AG08396 (cell line): ENCODE results near the gene EPB42.
"Not testable (repeated sequence)": the region's sequence is repeated elsewhere in the genome, so short reads cannot be mapped to it uniquely, and the experiment has no call there.

ENCODE experiments used
- DNase-seq: peaks from one replicate; pipeline ENCODE4 v3.0.0; 2012; ENCODE audit warnings: low spot score, mixed read lengths

Gene EPB42

GRCh38 chr15:43212299-43212698 lies 8.5 kb downstream of the EPB42 start:
- DNase-seq = no peak

- DNase-seq = no peak
These were observed 9.5 kb downstream of the EPB42 start for GRCh38 chr15:43211224-43211735.

GRCh38 chr15:43210807-43211206 lies 10.0 kb downstream of the EPB42 start:
- DNase-seq = no peak

GRCh38 chr15:43210172-43210745 lies 10.6 kb downstream of the EPB42 start:
- no peak for DNase-seq

DNA sequence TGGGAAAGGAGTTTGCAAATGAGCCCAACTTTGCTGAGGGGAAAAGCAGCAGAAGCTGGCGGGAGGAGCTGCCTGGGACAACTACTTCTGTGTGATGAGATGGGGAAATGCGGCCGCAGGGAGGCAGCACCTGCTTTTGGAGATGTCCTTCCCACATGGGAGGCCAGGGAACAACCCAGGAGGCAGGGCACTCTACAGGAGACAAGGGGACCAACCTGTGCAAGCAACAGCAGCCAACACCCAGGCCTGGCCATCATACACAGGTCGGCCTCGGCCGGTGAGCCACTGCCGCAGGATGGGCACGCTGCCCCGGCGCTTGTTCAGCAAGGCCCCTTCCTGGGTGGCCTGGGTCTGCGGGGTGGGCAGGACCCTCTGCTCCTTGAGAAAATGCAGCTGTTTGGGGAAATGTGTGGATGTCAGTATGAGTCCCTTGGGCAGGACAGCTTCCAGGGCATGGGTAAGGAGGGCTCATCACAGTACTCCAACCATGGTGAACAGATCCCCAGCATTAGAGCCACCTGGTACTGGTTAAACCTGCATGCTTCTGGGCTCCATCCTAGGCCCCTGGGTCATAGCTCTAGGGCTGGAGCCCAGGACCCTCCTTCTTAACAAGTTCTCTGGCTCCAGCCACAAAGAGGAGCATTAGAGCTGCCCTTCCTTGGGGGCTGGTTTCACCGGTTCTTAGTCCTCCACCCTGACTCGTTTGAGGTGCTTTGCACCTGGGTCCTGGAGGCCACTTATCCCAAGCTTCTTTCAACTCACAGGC lies 11.6 kb downstream of the EPB42 start:
- DNase-seq = no peak

- no peak for DNase-seq
These were observed 12.5 kb downstream of the EPB42 start for GRCh38 chr15:43208052-43209002.

DNA sequence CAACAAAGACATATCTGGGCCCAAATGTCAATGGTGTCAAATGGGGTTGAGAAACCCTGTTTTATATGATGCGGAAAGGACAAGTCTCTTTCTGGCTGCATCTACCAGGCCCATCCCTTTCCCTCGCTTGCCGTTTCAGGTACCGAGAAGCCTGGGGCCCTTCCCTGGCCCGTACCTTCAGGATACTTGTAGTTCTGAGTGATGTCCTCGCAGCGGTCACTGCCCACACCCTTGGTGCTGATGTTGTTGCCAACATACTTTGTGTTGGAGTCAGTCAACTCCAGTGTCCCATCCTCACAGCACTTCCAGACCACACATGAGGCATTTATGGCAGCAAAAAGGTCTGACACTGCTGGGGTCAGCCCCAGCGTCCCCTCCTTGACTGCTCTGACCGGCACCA lies 13.8 kb downstream of the EPB42 start:
- DNase-seq = no peak

DNA sequence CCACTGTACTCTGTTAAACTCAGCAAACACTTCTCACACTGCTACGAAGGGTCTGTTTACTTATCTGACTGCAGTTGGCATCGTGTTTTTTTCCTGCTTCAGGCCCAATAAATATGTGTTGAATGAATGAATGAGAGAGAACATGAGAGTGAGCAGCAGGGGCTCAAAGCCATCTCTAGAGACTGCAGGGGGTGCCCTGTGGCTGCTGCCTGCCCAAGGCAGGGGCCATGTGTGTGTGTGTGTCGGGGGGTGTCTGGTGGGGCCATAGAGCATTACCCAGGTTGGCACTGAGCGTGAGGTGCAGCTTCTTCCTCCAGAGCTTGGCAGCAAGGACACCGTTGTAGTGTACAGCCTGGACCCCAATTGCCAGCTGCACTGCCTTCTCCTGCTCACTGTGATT lies 14.8 kb downstream of the EPB42 start:
- DNase-seq = no peak

- DNase-seq = peak; percentile 69
These were observed 16.6 kb downstream of the EPB42 start for GRCh38 chr15:43204016-43204901.

- no peak for DNase-seq
These were observed 20.8 kb downstream of the EPB42 start for GRCh38 chr15:43199945-43200488.

DNA sequence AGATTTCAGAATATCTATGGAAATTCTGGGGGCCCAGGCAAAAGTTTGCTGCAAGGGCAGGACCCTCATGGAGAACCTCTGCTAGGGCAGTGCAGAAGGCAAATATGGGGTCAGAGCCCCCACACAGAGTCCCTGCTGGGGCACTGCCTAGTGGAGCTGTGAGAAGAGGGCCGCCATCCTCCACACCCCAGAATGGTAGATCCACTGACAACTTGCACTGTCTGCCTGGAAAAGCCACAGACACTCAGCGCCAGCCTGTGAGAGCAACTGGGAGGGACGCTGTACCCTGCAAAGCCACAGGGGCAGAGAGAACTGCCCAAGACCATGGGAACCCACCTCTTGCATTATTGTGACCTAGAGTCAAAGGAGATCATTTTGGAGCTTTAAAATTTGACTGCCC lies 21.8 kb downstream of the EPB42 start:
- no peak for DNase-seq

GRCh38 chr15:43198556-43198955 lies 22.3 kb downstream of the EPB42 start:
- DNase-seq = not testable (repeated sequence)

- not testable (repeated sequence) for DNase-seq
These were observed 23.0 kb downstream of the EPB42 start for GRCh38 chr15:43197773-43198172.

- DNase-seq = no peak
These were observed 23.9 kb downstream of the EPB42 start for GRCh38 chr15:43196760-43197548.

- no peak for DNase-seq
These were observed 26.0 kb downstream of the EPB42 start for GRCh38 chr15:43194795-43195194.

- DNase-seq = no peak
These were observed 27.1 kb downstream of the EPB42 start for GRCh38 chr15:43193710-43194109.

DNA sequence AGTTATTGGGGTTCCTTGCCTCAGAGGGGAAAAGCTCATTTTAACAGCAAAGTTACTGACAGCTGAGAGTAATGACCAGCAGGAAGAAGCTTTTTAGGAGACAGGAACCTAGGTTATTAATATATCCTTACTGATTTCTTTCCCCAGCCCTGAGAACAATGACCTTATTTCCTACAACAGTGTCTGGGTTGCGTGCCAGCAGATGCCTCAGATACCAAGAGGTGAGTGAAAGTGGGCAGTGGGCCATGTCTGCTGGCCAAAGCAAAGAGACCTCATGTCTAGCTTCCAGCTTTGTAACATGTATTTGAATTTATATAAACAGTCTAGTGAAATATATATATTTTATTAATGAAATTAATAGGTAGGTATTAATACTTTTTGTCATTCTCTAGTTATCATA lies 30.6 kb downstream of the EPB42 start:
- DNase-seq = no peak

DNA sequence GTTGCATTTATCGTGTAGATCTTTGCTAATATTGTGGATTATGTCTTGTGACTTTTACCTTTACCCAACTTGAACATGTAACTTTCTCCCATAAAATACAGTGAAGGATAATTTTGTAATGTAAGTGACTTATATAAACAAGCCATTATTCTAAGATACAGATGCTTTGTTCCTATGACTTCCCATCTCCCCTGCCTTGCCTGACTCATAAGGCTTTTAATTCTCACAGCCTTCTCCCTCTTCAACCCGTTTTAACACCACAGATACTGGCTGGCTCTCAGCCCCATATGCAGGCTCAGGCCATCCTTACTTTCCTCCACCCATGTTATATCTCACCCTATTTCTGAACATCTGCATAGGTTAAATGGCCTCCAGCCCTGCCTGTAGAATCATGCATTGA lies 31.5 kb downstream of the EPB42 start:
- DNase-seq = no peak

- peak; percentile 58 for DNase-seq
These were observed 33.2 kb downstream of the EPB42 start for GRCh38 chr15:43187544-43188155.

GRCh38 chr15:43186003-43186353 lies 34.8 kb downstream of the EPB42 start:
- DNase-seq = no peak
